ENCODE data around the gene CDH5. TPM values are rescaled to one million over a fixed set of nuclear protein-coding genes. Genes with fewer than 3 reads are reported as not detected.

CDH5 gene
- total and polyA plus RNA-seq, 4 donors, result 5.5 to 21.9 (median 17.5) TPM

DNA sequence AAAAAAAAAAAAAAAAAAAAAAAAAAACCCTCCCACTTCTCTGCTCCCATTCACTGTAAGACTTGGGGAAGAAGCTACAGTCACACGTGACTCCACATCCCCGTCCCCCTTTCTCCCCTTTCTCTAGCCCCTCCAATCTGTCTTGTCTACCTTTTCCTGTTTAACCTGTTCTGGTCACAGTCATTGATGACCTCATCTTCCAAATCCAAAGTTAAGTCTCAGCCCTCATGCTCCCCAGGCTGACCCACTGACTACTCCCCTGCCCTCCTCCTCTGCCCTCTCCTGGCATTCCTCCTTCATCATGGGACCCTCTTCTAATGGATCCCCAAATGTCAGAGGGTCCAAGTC is 1.6 kb upstream of the CDH5 start:
- WGBS, result 45% methylated on average over 2 of the region's 2 CpGs
- peaks cover 0 to 10% (median 0%) of the 10 kb centered on the region in 4 donors for H3K4me1 ChIP-seq (ENCODE audit: control insufficient read depth in 4 of 4, insufficient read depth in 4 of 4, low read length in 3 of 4)

More for the DNA sequence above, 1.6 kb upstream of the CDH5 start:
- H3K27ac ChIP-seq (ENCODE audit: low read depth in 1 of 2, low read length in 2 of 2), result peak overlapping the region; percentile 2 to 66
- H3K27me3 ChIP-seq (ENCODE audit: control insufficient read depth in 4 of 4, insufficient read depth in 4 of 4, low read length in 3 of 4), result peaks cover 0 to 11% (median 0%) of the 10 kb centered on the region in 4 donors
- TF ChIP-seq NR2F2 (IDR thresholded peaks at IDR 0.05) (no peak), JUND (IDR thresholded peaks at IDR 0.05) (no peak), GABPA (IDR thresholded peaks at IDR 0.05 in 1 of 2, conservative IDR thresholded peaks at IDR 0.05 in 1 of 2) (no peak), RXRA (IDR thresholded peaks at IDR 0.05) (no peak), YY1 (IDR thresholded peaks at IDR 0.05) (no peak), HNF4G (IDR thresholded peaks at IDR 0.05) (no peak), RAD21 (IDR thresholded peaks at IDR 0.05) (no peak), FOXA2 (IDR thresholded peaks at IDR 0.05) (no peak), FOXA1 (IDR thresholded peaks at IDR 0.05) (no peak), TAF1 (conservative IDR thresholded peaks at IDR 0.05) (no peak), SP1 (IDR thresholded peaks at IDR 0.05) (no peak), HNF4A (conservative IDR thresholded peaks at IDR 0.05) (no peak), EGR1 (IDR thresholded peaks at IDR 0.05; ENCODE audit: low read depth in 2 of 2) (no peak)
- TF ChIP-seq, protein P1, sequence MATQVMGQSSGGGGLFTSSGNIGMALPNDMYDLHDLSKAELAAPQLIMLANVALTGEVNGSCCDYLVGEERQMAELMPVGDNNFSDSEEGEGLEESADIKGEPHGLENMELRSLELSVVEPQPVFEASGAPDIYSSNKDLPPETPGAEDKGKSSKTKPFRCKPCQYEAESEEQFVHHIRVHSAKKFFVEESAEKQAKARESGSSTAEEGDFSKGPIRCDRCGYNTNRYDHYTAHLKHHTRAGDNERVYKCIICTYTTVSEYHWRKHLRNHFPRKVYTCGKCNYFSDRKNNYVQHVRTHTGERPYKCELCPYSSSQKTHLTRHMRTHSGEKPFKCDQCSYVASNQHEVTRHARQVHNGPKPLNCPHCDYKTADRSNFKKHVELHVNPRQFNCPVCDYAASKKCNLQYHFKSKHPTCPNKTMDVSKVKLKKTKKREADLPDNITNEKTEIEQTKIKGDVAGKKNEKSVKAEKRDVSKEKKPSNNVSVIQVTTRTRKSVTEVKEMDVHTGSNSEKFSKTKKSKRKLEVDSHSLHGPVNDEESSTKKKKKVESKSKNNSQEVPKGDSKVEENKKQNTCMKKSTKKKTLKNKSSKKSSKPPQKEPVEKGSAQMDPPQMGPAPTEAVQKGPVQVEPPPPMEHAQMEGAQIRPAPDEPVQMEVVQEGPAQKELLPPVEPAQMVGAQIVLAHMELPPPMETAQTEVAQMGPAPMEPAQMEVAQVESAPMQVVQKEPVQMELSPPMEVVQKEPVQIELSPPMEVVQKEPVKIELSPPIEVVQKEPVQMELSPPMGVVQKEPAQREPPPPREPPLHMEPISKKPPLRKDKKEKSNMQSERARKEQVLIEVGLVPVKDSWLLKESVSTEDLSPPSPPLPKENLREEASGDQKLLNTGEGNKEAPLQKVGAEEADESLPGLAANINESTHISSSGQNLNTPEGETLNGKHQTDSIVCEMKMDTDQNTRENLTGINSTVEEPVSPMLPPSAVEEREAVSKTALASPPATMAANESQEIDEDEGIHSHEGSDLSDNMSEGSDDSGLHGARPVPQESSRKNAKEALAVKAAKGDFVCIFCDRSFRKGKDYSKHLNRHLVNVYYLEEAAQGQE (IDR thresholded peaks at IDR 0.05), result no peak
- TF ChIP-seq, protein P2, sequence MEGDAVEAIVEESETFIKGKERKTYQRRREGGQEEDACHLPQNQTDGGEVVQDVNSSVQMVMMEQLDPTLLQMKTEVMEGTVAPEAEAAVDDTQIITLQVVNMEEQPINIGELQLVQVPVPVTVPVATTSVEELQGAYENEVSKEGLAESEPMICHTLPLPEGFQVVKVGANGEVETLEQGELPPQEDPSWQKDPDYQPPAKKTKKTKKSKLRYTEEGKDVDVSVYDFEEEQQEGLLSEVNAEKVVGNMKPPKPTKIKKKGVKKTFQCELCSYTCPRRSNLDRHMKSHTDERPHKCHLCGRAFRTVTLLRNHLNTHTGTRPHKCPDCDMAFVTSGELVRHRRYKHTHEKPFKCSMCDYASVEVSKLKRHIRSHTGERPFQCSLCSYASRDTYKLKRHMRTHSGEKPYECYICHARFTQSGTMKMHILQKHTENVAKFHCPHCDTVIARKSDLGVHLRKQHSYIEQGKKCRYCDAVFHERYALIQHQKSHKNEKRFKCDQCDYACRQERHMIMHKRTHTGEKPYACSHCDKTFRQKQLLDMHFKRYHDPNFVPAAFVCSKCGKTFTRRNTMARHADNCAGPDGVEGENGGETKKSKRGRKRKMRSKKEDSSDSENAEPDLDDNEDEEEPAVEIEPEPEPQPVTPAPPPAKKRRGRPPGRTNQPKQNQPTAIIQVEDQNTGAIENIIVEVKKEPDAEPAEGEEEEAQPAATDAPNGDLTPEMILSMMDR (IDR thresholded peaks at IDR 0.05; ENCODE audit: low read depth, low read length, missing input control), result no peak
- TF ChIP-seq, protein P3, sequence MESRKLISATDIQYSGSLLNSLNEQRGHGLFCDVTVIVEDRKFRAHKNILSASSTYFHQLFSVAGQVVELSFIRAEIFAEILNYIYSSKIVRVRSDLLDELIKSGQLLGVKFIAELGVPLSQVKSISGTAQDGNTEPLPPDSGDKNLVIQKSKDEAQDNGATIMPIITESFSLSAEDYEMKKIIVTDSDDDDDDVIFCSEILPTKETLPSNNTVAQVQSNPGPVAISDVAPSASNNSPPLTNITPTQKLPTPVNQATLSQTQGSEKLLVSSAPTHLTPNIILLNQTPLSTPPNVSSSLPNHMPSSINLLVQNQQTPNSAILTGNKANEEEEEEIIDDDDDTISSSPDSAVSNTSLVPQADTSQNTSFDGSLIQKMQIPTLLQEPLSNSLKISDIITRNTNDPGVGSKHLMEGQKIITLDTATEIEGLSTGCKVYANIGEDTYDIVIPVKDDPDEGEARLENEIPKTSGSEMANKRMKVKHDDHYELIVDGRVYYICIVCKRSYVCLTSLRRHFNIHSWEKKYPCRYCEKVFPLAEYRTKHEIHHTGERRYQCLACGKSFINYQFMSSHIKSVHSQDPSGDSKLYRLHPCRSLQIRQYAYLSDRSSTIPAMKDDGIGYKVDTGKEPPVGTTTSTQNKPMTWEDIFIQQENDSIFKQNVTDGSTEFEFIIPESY (IDR thresholded peaks at IDR 0.05), result no peak
- TF ChIP-seq, protein P4, sequence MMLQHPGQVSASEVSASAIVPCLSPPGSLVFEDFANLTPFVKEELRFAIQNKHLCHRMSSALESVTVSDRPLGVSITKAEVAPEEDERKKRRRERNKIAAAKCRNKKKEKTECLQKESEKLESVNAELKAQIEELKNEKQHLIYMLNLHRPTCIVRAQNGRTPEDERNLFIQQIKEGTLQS (IDR thresholded peaks at IDR 0.05), result no peak
- TF ChIP-seq, protein P5, sequence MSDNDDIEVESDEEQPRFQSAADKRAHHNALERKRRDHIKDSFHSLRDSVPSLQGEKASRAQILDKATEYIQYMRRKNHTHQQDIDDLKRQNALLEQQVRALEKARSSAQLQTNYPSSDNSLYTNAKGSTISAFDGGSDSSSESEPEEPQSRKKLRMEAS (IDR thresholded peaks at IDR 0.05), result no peak
- DNase-seq (ENCODE audit: low spot score), result no peak
- no peaks in the 10 kb centered on the region for H3K36me3 ChIP-seq (ENCODE audit: control insufficient read depth in 4 of 4, insufficient read depth in 3 of 4, low read depth in 1 of 4, low read length in 3 of 4)
- H3K9me3 ChIP-seq (ENCODE audit: control insufficient read depth in 4 of 4, low read length in 3 of 4), result no peaks in the 10 kb centered on the region
- H3K9ac ChIP-seq (ENCODE audit: low read depth in 1 of 2, low read length in 2 of 2), result no peak overlapping the region
- no peak overlapping the region for H3K4me3 ChIP-seq (ENCODE audit: low read depth in 1 of 3, low read length in 3 of 3)
